HEK293 (cell line): ENCODE results near the gene RPL6.

ENCODE experiments used
- HIC1 ChIP-seq: fragments of 450-650 bp; formaldehyde crosslinking; IDR thresholded peaks from 2 replicates; pipeline ENCODE4 v1.5.1; 2016; ENCODE audit warnings: missing biosample characterization, missing genetic modification characterization
- HOXC10 ChIP-seq: sonication (generic); formaldehyde crosslinking; IDR thresholded peaks from 2 replicates; pipeline ENCODE4 v1.8.1; 2023; ENCODE audit warnings: mild to moderate bottlenecking, missing genetic modification reagents
- HOXD13 ChIP-seq: sonication (generic); formaldehyde crosslinking; IDR thresholded peaks from 2 replicates; pipeline ENCODE4 v1.8.0; 2022; ENCODE audit warnings: missing genetic modification reagents, borderline replicate concordance
- KLF17 ChIP-seq: fragments of 450-650 bp; formaldehyde crosslinking; IDR thresholded peaks from 2 replicates; pipeline ENCODE4 v1.5.1; 2016; ENCODE audit warnings: missing biosample characterization, missing genetic modification characterization
- OSR2 ChIP-seq: fragments of 450-650 bp; formaldehyde crosslinking; IDR thresholded peaks from 2 replicates; pipeline ENCODE4 v1.5.1; 2016; ENCODE audit warnings: missing biosample characterization, missing genetic modification characterization
- PATZ1 ChIP-seq: fragments of 450-650 bp; formaldehyde crosslinking; IDR thresholded peaks from 2 replicates; pipeline ENCODE4 v1.5.1; 2016; ENCODE audit warnings: missing biosample characterization, missing genetic modification characterization
- PRDM6 ChIP-seq: fragments of 450-650 bp; formaldehyde crosslinking; IDR thresholded peaks from 2 replicates; pipeline ENCODE4 v1.5.1; 2017; ENCODE audit warnings: missing biosample characterization, missing genetic modification characterization
- SP3 ChIP-seq: fragments of 450-650 bp; formaldehyde crosslinking; IDR thresholded peaks from 2 replicates; pipeline ENCODE4 v1.5.1; 2016; ENCODE audit warnings: missing biosample characterization, missing genetic modification characterization
- SP7 ChIP-seq: fragments of 450-650 bp; formaldehyde crosslinking; IDR thresholded peaks from 2 replicates; pipeline ENCODE4 v1.5.1; 2016; ENCODE audit warnings: missing biosample characterization, missing genetic modification characterization
- WT1 ChIP-seq: fragments of 450-650 bp; formaldehyde crosslinking; IDR thresholded peaks from 2 replicates; pipeline ENCODE4 v1.5.1; 2016; ENCODE audit warnings: missing biosample characterization, missing genetic modification characterization
- YY2 ChIP-seq: fragments of 450-650 bp; formaldehyde crosslinking; IDR thresholded peaks from 2 replicates; pipeline ENCODE4 v1.5.1; 2016; ENCODE audit warnings: missing biosample characterization, missing genetic modification characterization
- ZFHX2 ChIP-seq: fragments of 450-650 bp; formaldehyde crosslinking; conservative IDR thresholded peaks from 2 replicates; pipeline ENCODE4 v1.5.1; 2016; ENCODE audit warnings: missing biosample characterization, missing genetic modification characterization
- ZFP69B ChIP-seq: fragments of 450-650 bp; formaldehyde crosslinking; IDR thresholded peaks from 2 replicates; pipeline ENCODE4 v1.5.1; 2016; ENCODE audit warnings: missing biosample characterization, missing genetic modification characterization
- ZNF114 ChIP-seq: fragments of 450-650 bp; formaldehyde crosslinking; IDR thresholded peaks from 2 replicates; pipeline ENCODE4 v1.5.0; 2017; ENCODE audit warnings: missing biosample characterization, missing genetic modification characterization
- ZNF132 ChIP-seq: fragments of 450-650 bp; formaldehyde crosslinking; IDR thresholded peaks from 2 replicates; pipeline ENCODE4 v1.5.1; 2017; ENCODE audit warnings: missing biosample characterization, missing genetic modification characterization, borderline replicate concordance
- ZNF140 ChIP-seq: fragments of 450-650 bp; formaldehyde crosslinking; IDR thresholded peaks from 2 replicates; pipeline ENCODE4 v1.5.1; 2016; ENCODE audit warnings: missing biosample characterization, missing genetic modification characterization
- ZNF155 ChIP-seq: fragments of 450-650 bp; formaldehyde crosslinking; IDR thresholded peaks from 2 replicates; pipeline ENCODE4 v1.5.1; 2016; ENCODE audit warnings: missing biosample characterization, missing genetic modification characterization
- ZNF169 ChIP-seq: fragments of 450-650 bp; formaldehyde crosslinking; IDR thresholded peaks from 2 replicates; pipeline ENCODE4 v1.5.1; 2016; ENCODE audit warnings: missing biosample characterization, missing genetic modification characterization
- ZNF184 ChIP-seq: fragments of 450-650 bp; IDR thresholded peaks from 2 replicates; pipeline ENCODE4 v1.5.1; 2018; ENCODE audit warnings: missing biosample characterization, mild to moderate bottlenecking, missing genetic modification characterization
- ZNF19 ChIP-seq: fragments of 450-650 bp; formaldehyde crosslinking; IDR thresholded peaks from 2 replicates; pipeline ENCODE4; 2016; ENCODE audit warnings: missing biosample characterization, missing genetic modification characterization, low read depth
- ZNF292 ChIP-seq: fragments of 450-650 bp; formaldehyde crosslinking; IDR thresholded peaks from 2 replicates; pipeline ENCODE4 v1.5.1; 2016; ENCODE audit warnings: low read depth, missing biosample characterization, missing genetic modification characterization, borderline replicate concordance
- ZNF302 ChIP-seq: fragments of 450-650 bp; formaldehyde crosslinking; IDR thresholded peaks from 2 replicates; pipeline ENCODE4 v1.5.1; 2016; ENCODE audit warnings: missing biosample characterization, missing genetic modification characterization, low read depth
- ZNF311 ChIP-seq: fragments of 450-650 bp; formaldehyde crosslinking; IDR thresholded peaks from 2 replicates; pipeline ENCODE4 v1.5.1; 2017; ENCODE audit warnings: missing biosample characterization, missing genetic modification characterization, borderline replicate concordance
- ZNF426 ChIP-seq: fragments of 450-650 bp; formaldehyde crosslinking; IDR thresholded peaks from 2 replicates; pipeline ENCODE4 v1.5.1; 2017; ENCODE audit warnings: missing biosample characterization, missing genetic modification characterization, mild to moderate bottlenecking, inconsistent platforms, moderate library complexity
- ZNF449 ChIP-seq: fragments of 450-650 bp; formaldehyde crosslinking; IDR thresholded peaks from 2 replicates; pipeline ENCODE4 v1.5.1; 2017; ENCODE audit warnings: missing biosample characterization, mild to moderate bottlenecking, missing genetic modification characterization, moderate library complexity
- ZNF501 ChIP-seq: fragments of 450-650 bp; formaldehyde crosslinking; IDR thresholded peaks from 2 replicates; pipeline ENCODE4 v1.5.1; 2016; ENCODE audit warnings: missing biosample characterization, missing genetic modification characterization
- ZNF514 ChIP-seq: fragments of 450-650 bp; formaldehyde crosslinking; IDR thresholded peaks from 2 replicates; pipeline ENCODE4 v1.5.1; 2016; ENCODE audit warnings: missing biosample characterization, missing genetic modification characterization
- ZNF561 ChIP-seq: fragments of 450-650 bp; IDR thresholded peaks from 2 replicates; pipeline ENCODE4 v1.5.1; 2018; ENCODE audit warnings: missing biosample characterization, missing genetic modification characterization, borderline replicate concordance
- ZNF600 ChIP-seq: fragments of 450-650 bp; formaldehyde crosslinking; IDR thresholded peaks from 2 replicates; pipeline ENCODE4 v1.5.1; 2016; ENCODE audit warnings: missing biosample characterization, missing genetic modification characterization
- ZNF654 ChIP-seq: fragments of 450-650 bp; formaldehyde crosslinking; IDR thresholded peaks from 2 replicates; pipeline ENCODE4 v1.5.1; 2016; ENCODE audit warnings: low read depth, missing biosample characterization, missing genetic modification characterization
- ZNF670 ChIP-seq: fragments of 450-650 bp; formaldehyde crosslinking; IDR thresholded peaks from 2 replicates; pipeline ENCODE4 v1.5.1; 2016; ENCODE audit warnings: missing biosample characterization, missing genetic modification characterization, low read depth
- ZNF843 ChIP-seq: fragments of 450-650 bp; formaldehyde crosslinking; IDR thresholded peaks from 2 replicates; pipeline ENCODE4 v1.5.1; 2016; ENCODE audit warnings: missing biosample characterization, missing genetic modification characterization
- ZSCAN16 ChIP-seq: fragments of 450-650 bp; formaldehyde crosslinking; IDR thresholded peaks from 2 replicates; pipeline ENCODE4 v1.5.1; 2016; ENCODE audit warnings: missing biosample characterization, missing genetic modification characterization
- ZXDB ChIP-seq: fragments of 450-650 bp; formaldehyde crosslinking; IDR thresholded peaks from 2 replicates; pipeline ENCODE4 v1.5.1; 2016; ENCODE audit warnings: missing biosample characterization, missing genetic modification characterization

The RPL6 gene

GRCh38 chr12:112418608-112419296 lies 9.3 kb upstream of the RPL6 start, which contains the start of gene PTPN11 (continued):
- no peak for TF ChIP-seq ZNF132 (tag by site-specific recombination)
- no peak for TF ChIP-seq ZNF654
- TF ChIP-seq OSR2 (tag by site-specific recombination), result no peak; the same call in 1 of the 2 replicates
- TF ChIP-seq YY2, result peak; percentile 86
- no peak for TF ChIP-seq ZNF311 (tag by site-specific recombination)
- TF ChIP-seq KLF17 (tag by site-specific recombination), result peak; percentile 63; the same call in 1 of the 2 replicates
- no peak for TF ChIP-seq ZNF169 (tag by site-specific recombination)
- TF ChIP-seq HOXC10 (CRISPR knock-in tag), result no peak
- TF ChIP-seq ZNF140 (tag by site-specific recombination), result no peak
- TF ChIP-seq PATZ1 (tag by site-specific recombination), result peak; percentile 78
- peak; percentile 55; the same call in 1 of the 2 replicates for TF ChIP-seq ZNF600 (tag by site-specific recombination)
- no peak for TF ChIP-seq ZNF114 (tag by site-specific recombination)
- no peak for TF ChIP-seq ZNF670 (tag by site-specific recombination)
- TF ChIP-seq ZSCAN16, result no peak
- TF ChIP-seq ZFP69B (tag by site-specific recombination), result 0 out of 2 replicates have a peak, but pooled peaks have one; percentile 20
- no peak for TF ChIP-seq ZNF184
- no peak for TF ChIP-seq ZNF514 (tag by site-specific recombination)
- TF ChIP-seq ZNF155, result no peak
- peak; percentile 71 for TF ChIP-seq ZNF561 (tag by site-specific recombination)
- TF ChIP-seq ZNF19 (tag by site-specific recombination), result no peak
- no peak for TF ChIP-seq HIC1
- TF ChIP-seq WT1 (tag by site-specific recombination), result peak; percentile 35; the same call in 1 of the 2 replicates
- peak; percentile 85 for TF ChIP-seq ZNF501 (tag by site-specific recombination)
- no peak for TF ChIP-seq ZNF292 (tag by site-specific recombination)
- TF ChIP-seq SP7 (tag by site-specific recombination), result peak; percentile 66
- TF ChIP-seq SP3 (tag by site-specific recombination), result peak; percentile 73
- peak; percentile 55; the same call in 1 of the 2 replicates for TF ChIP-seq ZNF843 (tag by site-specific recombination)
- peak; percentile 69 for TF ChIP-seq ZXDB
- TF ChIP-seq ZNF449 (tag by site-specific recombination), result no peak
- no peak for TF ChIP-seq ZNF426
- TF ChIP-seq ZFHX2, result peak; percentile 89
- TF ChIP-seq HOXD13 (CRISPR knock-in tag), result no peak
- TF ChIP-seq ZNF302 (tag by site-specific recombination), result no peak
- TF ChIP-seq PRDM6 (tag by site-specific recombination), result no peak
